Stimulated activated CD4-positive, alpha-beta T cell treated with anti-CD3 and anti-CD28 coated beads, Interleukin-12 subunit alpha, Interleukin-12 subunit beta, amount 100 ng/mL, for 24 hours (primary cell): ENCODE measurements around the gene PCDH20.
"Not testable (repeated sequence)": the region's sequence is repeated elsewhere in the genome, so short reads cannot be mapped to it uniquely, and the experiment has no call there.

Experiments
- DNase-seq, 2 experiments: peaks; one replicate each; pipeline ENCODE4 v3.0.0-alpha.2; 2020; ENCODE audit warnings: low read depth in 2 of 2

PCDH20 gene, protein sequence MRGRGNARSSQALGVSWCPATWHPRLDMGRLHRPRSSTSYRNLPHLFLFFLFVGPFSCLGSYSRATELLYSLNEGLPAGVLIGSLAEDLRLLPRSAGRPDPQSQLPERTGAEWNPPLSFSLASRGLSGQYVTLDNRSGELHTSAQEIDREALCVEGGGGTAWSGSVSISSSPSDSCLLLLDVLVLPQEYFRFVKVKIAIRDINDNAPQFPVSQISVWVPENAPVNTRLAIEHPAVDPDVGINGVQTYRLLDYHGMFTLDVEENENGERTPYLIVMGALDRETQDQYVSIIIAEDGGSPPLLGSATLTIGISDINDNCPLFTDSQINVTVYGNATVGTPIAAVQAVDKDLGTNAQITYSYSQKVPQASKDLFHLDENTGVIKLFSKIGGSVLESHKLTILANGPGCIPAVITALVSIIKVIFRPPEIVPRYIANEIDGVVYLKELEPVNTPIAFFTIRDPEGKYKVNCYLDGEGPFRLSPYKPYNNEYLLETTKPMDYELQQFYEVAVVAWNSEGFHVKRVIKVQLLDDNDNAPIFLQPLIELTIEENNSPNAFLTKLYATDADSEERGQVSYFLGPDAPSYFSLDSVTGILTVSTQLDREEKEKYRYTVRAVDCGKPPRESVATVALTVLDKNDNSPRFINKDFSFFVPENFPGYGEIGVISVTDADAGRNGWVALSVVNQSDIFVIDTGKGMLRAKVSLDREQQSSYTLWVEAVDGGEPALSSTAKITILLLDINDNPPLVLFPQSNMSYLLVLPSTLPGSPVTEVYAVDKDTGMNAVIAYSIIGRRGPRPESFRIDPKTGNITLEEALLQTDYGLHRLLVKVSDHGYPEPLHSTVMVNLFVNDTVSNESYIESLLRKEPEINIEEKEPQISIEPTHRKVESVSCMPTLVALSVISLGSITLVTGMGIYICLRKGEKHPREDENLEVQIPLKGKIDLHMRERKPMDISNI

DNA sequence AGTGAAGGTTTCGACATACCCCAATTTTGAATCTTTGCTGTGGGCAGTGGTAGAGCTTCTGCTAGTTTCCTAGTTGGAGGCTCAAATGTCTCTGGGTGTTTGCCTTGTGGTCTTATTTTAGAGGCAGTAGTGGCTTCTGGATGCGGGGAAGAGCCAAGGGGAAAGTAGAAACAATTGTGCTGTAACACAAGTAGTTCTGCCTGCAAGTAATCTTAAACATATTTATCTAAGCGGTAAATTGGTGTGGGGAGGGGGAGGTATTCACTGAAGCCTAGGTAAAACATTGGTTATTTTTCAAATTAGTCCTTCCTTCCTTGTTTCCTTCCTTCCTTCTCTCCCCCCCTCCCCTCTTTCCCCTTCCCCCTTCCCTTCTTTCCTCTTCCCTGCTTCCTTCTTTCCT, at the start of gene PCDH20:
Gene PCDH20, minus strand, starts transcription at position 101 of the 400 bp plus-strand sequence. CDS start 691 bp downstream, outside the sequence.
- DNase-seq: no peak

GRCh38 chr13:61463024-61463423, 47.4 kb upstream of the PCDH20 start:
- DNase-seq: no peak

DNA sequence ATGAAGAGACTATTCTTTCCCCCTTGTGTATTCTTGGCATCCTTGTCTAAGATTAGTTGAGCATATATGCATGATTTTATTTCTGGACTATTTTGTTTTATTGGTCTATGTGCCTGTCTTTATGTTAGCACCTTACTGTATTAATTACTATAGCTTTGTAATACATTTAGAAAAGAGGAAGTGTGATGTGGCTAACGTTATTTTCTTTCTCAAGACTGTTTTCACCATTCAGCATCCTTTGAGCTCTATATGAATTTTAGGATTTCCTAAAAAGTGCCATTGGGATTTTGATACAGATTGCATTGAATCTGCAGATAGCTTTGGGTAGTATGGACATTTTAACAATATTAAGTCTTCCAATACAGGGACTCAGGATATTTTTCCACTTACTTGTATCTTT, 37.5 kb upstream of the PCDH20 start:
- DNase-seq: no peak

- no peak for DNase-seq
Observed at GRCh38 chr13:61432029-61432428, 16.4 kb upstream of the PCDH20 start.

DNA sequence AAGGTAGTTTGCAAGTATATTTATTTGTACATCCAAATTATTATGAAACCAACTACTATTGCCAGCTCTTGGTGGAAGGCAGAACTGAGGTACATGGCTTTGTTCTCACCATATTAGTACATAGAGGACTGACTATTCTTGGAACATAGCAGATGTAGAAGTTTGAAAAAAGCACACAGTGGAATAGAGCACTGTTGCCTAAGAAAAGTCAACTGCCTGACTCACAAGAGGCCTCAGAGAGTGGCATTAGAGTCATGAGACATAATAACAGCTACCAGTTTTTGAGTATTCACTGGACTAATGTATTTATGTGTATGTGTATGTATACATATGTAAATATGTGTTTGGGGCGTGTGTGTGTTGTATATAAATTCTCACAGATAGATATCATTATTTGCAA, 8.3 kb upstream of the PCDH20 start:
- no peak for DNase-seq

DNA sequence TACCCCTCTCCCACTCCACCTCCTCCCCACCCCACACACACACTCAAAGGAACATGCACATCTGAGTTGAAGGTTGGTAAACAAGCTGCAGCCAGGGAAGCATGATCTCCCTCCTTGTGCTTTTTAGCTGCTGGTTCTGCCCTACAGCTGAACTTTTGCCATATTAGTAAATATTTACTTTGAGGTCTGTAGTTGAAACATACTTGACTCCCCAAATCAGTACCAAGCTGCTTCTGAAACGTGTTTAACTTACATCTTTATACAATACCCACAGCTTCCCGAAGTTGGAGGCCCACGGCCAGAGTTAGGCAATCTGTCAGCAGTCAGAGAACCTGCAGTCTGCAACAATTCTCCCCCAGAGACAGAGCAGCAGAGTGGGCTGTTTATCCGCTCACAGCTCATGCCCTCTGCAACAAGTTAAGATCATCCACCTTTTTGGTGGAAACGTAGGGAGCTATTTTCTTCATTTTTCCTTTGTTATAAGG, 1.5 kb upstream of the PCDH20 start:
- no peak for DNase-seq

DNA sequence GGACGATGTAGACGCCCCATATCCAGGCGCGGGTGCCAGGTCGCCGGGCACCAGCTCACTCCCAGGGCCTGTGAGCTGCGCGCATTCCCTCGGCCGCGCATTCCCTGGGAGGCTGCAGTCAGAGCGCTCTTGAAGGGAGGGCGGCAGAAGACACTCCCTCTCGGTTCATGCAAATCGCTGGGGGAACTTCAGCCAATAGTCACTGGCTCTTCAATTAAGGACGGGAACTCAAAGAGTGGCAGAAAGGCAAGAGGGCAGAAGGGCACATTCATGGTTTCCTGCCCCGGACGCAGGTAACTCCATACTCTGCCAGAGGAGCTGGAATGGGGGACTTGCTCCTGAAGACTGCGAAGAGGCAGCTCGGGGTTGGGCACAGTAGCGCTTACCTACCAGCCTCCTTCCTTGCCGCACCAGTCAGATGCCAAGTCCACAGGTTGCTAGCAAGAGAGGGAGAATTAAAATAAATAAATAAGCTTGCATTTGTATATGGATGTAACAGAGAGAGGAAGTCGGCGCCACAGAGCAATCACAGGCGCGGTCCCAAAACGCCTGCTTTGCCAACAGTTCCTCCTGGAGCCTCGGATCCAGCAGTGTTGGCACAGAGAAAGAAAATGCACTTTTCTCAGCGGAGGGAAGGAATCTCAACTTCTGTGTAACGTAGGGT, 459 bp downstream of the PCDH20 start:
- DNase-seq: no peak

DNA sequence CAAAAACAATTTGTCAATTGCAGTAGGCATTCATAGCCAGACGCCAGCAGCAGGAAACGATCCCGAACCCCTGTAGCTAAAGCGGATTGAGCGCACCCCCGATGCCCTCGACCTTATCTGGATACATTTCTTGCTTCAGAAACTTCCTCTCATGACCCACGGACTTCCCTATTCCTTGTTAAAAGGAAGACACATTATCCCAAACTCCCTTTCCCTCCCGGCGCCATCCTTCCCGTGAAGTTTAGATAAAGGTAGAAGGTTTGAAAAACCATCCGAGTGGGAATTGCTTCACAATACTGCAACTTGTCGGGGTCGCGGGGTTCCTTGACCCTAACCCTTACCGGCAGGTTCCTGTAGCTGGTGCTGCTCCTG, 977 bp downstream of the PCDH20 start:
- no peak for DNase-seq

- DNase-seq: no peak
Observed at GRCh38 chr13:61413572-61414535, 1.8 kb downstream of the PCDH20 start.

DNA sequence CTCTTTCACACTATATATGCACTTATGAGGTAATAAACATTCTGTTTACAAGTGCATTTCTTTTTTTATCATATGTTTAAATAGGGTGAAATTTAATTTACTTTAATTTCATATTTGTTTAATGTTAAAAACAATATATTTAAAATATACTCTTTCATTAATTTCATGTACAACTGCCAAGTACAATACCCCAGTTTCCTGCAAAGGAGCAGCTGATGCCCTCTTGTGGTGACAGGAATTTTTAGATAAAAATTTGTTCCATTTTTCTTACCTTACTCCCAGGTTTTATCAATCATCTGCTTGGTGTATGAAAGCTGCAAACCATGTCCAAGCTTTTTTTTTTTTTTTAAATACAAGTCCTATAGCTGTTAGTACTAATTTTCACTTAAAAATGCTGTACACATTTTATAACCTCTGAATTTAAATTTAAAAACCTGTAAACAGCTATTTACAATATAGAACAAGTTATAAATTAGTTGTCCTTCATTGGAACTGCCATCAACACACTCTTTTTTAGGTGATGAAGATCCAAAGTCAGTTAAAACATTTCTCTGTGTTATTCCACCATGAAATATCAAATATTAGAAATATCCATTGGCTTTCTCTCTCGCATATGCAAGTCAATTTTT, 4.9 kb downstream of the PCDH20 start:
- no peak for DNase-seq

DNA sequence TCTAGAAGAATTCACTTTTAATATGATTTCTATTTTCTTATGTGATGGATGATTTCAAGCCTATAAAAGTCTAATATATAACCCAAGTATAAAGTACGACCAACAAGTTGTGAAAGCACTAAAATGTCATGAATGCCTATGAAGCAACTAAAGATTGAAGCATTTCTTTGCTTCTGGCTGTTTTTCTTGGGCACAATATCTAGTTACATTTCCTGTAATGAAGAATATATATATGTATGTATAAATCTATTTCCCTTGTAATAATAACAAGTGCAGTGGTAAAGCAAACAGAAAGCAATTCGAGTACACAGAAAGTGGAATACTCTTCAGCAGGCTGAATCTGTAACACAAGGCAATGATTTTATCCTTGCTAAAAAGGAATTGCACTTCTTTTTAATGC, 5.4 kb downstream of the PCDH20 start:
- no peak for DNase-seq

GRCh38 chr13:61408571-61408970, 7.1 kb downstream of the PCDH20 start:
- DNase-seq: no peak

GRCh38 chr13:61406275-61406674, 9.4 kb downstream of the PCDH20 start:
- DNase-seq: no peak

DNA sequence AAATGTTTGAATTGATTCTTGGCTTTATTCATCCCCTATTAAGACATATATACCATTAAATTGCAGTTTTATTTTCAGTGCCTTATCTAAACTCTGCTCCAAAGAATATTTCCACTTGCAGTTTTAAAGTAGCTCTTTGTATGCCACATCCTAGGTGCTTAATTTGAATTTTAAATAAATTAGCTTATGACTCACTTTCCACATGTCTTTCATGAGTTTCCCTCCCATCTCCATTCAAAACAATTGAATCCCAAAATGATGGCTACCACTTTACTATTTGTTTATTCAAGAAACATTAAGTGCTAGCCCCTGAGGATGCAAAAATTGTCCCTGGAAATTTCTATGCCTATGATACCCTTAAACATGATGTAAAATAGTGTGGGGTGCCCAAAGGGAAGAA, 19.5 kb downstream of the PCDH20 start:
- no peak for DNase-seq

- no peak for DNase-seq
Observed at GRCh38 chr13:61391426-61391825, 24.2 kb downstream of the PCDH20 start.

DNA sequence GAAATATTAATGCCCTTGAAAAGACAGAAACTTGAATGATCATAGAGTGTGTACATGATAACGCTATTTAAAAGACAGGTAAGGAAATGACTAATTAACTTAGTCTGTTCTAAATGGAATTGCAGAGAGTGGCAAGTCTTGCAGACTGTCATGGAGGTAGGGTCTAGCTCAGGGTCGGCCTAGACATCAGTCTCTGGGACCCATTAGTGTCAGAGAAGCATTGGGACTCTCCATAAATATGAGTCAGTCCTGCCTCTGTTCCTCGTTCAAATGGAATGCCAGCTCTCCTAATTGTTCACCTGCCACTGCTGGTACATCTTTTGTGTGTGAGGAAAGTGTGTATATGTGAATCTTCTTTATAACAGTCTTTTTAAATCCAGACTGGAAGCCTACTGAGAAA, 28.0 kb downstream of the PCDH20 start:
- no peak for DNase-seq

- DNase-seq: no peak
Observed at GRCh38 chr13:61383111-61383510, 32.5 kb downstream of the PCDH20 start.

- no peak for DNase-seq
Observed at GRCh38 chr13:61370520-61370919, 45.1 kb downstream of the PCDH20 start.

GRCh38 chr13:61364690-61365089, 51.0 kb downstream of the PCDH20 start:
- DNase-seq: not testable (repeated sequence)

- no peak for DNase-seq
Observed at GRCh38 chr13:61362522-61362921, 53.1 kb downstream of the PCDH20 start.
